SK-N-SH (cell line): ENCODE results near the gene COL4A3.

Experiments used
- EP300 ChIP-seq, 2 experiments: IDR thresholded peaks; 2 replicates each; pipeline versions ENCODE4 v1.4.0 to v1.6.1; 2012; ENCODE audit warnings: borderline replicate concordance in 1 of 2, low read depth in 1 of 2, low read length in 1 of 2
- EZH2phosphoT487 ChIP-seq: fragments of 200-600 bp; sonication (generic); IDR thresholded peaks from 2 replicates; pipeline ENCODE4 v1.6.1; 2017; ENCODE audit warnings: low read depth, mixed run types, mild to moderate bottlenecking, antibody characterized with exemption, moderate library complexity, borderline replicate concordance
- SIN3A ChIP-seq: IDR thresholded peaks from 2 replicates; pipeline ENCODE4 v1.6.1; 2012; ENCODE audit warnings: low read depth, mild to moderate bottlenecking, low read length, moderate library complexity, borderline replicate concordance
- SMC3 ChIP-seq: IDR thresholded peaks from 2 replicates; pipeline ENCODE4 v1.6.1; 2012; ENCODE audit warnings: low read depth, low read length, improper control_type of control experiment
- TF ChIP-seq, protein P1 (sequence below): fragments of 200-600 bp; sonication (generic); IDR thresholded peaks from 2 replicates; pipeline ENCODE4 v1.6.1; 2017; ENCODE audit warnings: antibody characterized with exemption, mild to moderate bottlenecking, moderate library complexity
- TF ChIP-seq, protein P2 (sequence below): IDR thresholded peaks from 2 replicates; pipeline ENCODE4 v1.6.1; 2012; ENCODE audit warnings: mild to moderate bottlenecking, low read depth, low read length, moderate library complexity
- TF ChIP-seq, protein P3 (sequence below): IDR thresholded peaks from 2 replicates; pipeline ENCODE4 v1.4.0; 2012; ENCODE audit warnings: low read depth

DNA sequence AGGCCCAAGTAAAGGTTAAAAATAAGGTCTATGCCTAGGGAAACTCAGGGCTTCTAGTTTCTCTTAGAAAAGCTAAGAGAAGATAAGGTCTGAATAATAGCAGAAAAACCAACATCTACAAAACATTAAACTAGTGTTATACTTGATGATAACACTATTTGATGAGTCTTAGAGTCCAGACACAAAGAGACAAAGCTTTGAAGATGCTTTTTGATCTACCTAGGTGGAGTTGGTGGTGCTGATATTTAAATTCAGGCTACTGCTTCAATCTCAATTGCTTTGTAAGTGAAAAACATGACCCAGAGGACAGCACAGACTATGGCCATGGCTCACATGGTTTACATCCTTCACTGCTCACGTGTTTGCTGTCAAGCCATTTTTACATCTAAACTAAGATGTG, 148.9 kb downstream of the COL4A3 start:
- TF ChIP-seq, protein P1, sequence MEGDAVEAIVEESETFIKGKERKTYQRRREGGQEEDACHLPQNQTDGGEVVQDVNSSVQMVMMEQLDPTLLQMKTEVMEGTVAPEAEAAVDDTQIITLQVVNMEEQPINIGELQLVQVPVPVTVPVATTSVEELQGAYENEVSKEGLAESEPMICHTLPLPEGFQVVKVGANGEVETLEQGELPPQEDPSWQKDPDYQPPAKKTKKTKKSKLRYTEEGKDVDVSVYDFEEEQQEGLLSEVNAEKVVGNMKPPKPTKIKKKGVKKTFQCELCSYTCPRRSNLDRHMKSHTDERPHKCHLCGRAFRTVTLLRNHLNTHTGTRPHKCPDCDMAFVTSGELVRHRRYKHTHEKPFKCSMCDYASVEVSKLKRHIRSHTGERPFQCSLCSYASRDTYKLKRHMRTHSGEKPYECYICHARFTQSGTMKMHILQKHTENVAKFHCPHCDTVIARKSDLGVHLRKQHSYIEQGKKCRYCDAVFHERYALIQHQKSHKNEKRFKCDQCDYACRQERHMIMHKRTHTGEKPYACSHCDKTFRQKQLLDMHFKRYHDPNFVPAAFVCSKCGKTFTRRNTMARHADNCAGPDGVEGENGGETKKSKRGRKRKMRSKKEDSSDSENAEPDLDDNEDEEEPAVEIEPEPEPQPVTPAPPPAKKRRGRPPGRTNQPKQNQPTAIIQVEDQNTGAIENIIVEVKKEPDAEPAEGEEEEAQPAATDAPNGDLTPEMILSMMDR, result no peak
- TF ChIP-seq SMC3 (no peak), SIN3A (no peak), EZH2phosphoT487 (no peak), EP300 (IDR thresholded peaks at IDR 0.05; ENCODE audit: borderline replicate concordance in 1 of 2, low read depth in 1 of 2, low read length in 1 of 2) (no peak)
- TF ChIP-seq, protein P2, sequence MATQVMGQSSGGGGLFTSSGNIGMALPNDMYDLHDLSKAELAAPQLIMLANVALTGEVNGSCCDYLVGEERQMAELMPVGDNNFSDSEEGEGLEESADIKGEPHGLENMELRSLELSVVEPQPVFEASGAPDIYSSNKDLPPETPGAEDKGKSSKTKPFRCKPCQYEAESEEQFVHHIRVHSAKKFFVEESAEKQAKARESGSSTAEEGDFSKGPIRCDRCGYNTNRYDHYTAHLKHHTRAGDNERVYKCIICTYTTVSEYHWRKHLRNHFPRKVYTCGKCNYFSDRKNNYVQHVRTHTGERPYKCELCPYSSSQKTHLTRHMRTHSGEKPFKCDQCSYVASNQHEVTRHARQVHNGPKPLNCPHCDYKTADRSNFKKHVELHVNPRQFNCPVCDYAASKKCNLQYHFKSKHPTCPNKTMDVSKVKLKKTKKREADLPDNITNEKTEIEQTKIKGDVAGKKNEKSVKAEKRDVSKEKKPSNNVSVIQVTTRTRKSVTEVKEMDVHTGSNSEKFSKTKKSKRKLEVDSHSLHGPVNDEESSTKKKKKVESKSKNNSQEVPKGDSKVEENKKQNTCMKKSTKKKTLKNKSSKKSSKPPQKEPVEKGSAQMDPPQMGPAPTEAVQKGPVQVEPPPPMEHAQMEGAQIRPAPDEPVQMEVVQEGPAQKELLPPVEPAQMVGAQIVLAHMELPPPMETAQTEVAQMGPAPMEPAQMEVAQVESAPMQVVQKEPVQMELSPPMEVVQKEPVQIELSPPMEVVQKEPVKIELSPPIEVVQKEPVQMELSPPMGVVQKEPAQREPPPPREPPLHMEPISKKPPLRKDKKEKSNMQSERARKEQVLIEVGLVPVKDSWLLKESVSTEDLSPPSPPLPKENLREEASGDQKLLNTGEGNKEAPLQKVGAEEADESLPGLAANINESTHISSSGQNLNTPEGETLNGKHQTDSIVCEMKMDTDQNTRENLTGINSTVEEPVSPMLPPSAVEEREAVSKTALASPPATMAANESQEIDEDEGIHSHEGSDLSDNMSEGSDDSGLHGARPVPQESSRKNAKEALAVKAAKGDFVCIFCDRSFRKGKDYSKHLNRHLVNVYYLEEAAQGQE, result no peak
- TF ChIP-seq, protein P3, sequence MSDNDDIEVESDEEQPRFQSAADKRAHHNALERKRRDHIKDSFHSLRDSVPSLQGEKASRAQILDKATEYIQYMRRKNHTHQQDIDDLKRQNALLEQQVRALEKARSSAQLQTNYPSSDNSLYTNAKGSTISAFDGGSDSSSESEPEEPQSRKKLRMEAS, result no peak
